Left lung (tissue), 10 donors: ENCODE measurements around the gene GARIN5A. TPM values are rescaled to one million over a fixed set of nuclear protein-coding genes. Genes with fewer than 3 reads are reported as not detected.
A peak's percentile ranks its signal among the peaks of the same experiment; 100 is the strongest.

Experiments
- ATAC-seq: fragments of 200-7000 bp; cut with Tn5 transposase; one replicate; pipeline ENCODE4 v1.9.1; 2020; ENCODE audit warnings: moderate library complexity
- DNase-seq, 4 donors: peaks; one replicate each; pipeline ENCODE4 v3.0.0-alpha.2; 2013 to 2020
- H3K27ac ChIP-seq, 2 donors: fragments of 200-600 bp; sonication (generic) in 1 of 2; one replicate each; pipeline versions ENCODE4 v1.5.0 to v1.8.0; 2020 to 2021
- H3K27me3 ChIP-seq, 2 donors: fragments of 200-600 bp; sonication (generic) in 1 of 2; one replicate each; pipeline versions ENCODE4 v1.5.0 to v1.8.0; 2020 to 2021
- H3K36me3 ChIP-seq, 2 donors: fragments of 200-600 bp; sonication (generic) in 1 of 2; one replicate each; pipeline versions ENCODE4 v1.5.0 to v1.8.0; 2020 to 2021
- H3K4me1 ChIP-seq, 2 donors: fragments of 200-600 bp; one replicate each; pipeline ENCODE4 v1.8.0; 2021
- H3K4me3 ChIP-seq, 2 donors: fragments of 200-600 bp; sonication (generic) in 1 of 2; one replicate each; pipeline versions ENCODE4 v1.5.0 to v1.8.0; 2020 to 2021; ENCODE audit warnings: mild to moderate bottlenecking in 1 of 2
- H3K9me3 ChIP-seq, 2 donors: fragments of 200-600 bp; sonication (generic) in 1 of 2; one replicate each; pipeline versions ENCODE4 v1.5.0 to v1.8.0; 2020 to 2021
- intact Hi-C, 2 donors: fragments of 100-400 bp; cut with DNase I; formaldehyde crosslinking; loops; one replicate each; pipeline versions ENCODE4 v1.11.2 to v1.14.2; 2022
- polyA plus RNA-seq, 6 donors: library from polyadenylated mRNA; unstranded; fragments of 120-200 nt; gene quantifications; one replicate each; pipeline ENCODE4 v1.2.1, GENCODE V29; 2013; ENCODE audit not compliant: insufficient read length in 6 of 6
- total RNA-seq, 2 donors: library from RNA; stranded (reverse); fragmentation: NEBNext Ultra II Directional; extraction: Animal tissue kit (Norgen Biotek cat#: 25700); gene quantifications; one replicate each; pipeline ENCODE4 v1.2.1, GENCODE V29; 2021
- TF ChIP-seq, protein P1 (sequence below), 2 donors: fragments of 200-600 bp; sonication (generic) in 1 of 2; IDR thresholded peaks; one replicate each; pipeline versions ENCODE4 v1.5.0 to v1.8.0; 2021; ENCODE audit warnings: antibody characterized with exemption in 2 of 2
- donor health status: DM: no; HTN: yes; CAD: no.
- donor health status: DM: no; HTN: no; CAD: no.

The GARIN5A gene
- total and polyA plus RNA-seq, 8 donors: 2.6 to 5.4 (median 3.9) TPM

DNA sequence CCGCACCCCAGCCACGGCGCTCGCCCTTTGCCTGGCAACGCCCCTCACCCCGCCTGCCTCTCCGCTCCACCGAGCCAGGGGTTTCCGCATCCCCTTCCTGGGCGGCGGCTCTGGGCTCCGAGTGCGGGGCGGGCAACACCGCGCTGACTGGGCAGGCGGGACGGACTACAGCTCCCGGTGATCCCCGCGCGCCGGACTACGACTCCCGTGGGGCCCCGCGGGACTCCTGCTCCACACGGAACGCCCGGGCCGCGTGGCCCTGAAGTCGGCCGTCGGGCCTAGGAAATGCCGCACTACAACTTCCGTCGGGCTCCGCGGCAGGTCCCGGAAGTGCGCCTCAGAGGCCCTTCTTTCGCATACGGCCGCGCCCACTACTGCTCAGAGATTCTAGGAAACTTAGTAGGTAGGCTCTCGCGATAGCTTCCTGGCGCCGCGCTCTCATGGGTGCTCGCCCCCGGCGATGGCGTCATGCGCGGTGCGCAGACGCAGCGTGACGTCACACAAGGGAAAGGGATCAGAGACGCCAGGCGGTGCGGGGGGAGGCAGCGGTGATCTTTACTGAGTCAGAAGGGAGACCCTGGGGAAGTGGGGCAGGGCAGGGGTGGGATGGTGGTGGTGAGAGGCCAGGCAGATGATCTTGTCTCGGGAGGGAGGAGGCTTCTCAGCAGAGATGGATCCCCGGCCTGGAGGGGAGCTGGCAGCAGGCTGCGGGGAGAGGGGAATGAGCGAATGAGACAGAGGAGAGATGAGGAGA lies 34.6 kb upstream of the GARIN5A start, which contains the start of gene JOSD2:
TSS of gene JOSD2 (minus strand) at position 123 of the 754 bp plus-strand sequence. CDS start 760 bp downstream, outside the sequence.
- Histone ChIP-seq H3K4me1 (peaks cover 7 to 9% of the 10 kb centered on the region in 2 donors), H3K9me3 (no peaks in the 10 kb centered on the region), H3K4me3 (peak within 1 kb of the TSS; percentile 65 to 69), H3K27ac (peak within 1 kb of the TSS; percentile 67 to 86), H3K27me3 (peaks cover 0 to 29% of the 10 kb centered on the region in 2 donors), H3K36me3 (peaks cover 0 to 2% of the 10 kb centered on the region in 2 donors)
- intact Hi-C loops: no loop called here
- TF ChIP-seq, protein P1, sequence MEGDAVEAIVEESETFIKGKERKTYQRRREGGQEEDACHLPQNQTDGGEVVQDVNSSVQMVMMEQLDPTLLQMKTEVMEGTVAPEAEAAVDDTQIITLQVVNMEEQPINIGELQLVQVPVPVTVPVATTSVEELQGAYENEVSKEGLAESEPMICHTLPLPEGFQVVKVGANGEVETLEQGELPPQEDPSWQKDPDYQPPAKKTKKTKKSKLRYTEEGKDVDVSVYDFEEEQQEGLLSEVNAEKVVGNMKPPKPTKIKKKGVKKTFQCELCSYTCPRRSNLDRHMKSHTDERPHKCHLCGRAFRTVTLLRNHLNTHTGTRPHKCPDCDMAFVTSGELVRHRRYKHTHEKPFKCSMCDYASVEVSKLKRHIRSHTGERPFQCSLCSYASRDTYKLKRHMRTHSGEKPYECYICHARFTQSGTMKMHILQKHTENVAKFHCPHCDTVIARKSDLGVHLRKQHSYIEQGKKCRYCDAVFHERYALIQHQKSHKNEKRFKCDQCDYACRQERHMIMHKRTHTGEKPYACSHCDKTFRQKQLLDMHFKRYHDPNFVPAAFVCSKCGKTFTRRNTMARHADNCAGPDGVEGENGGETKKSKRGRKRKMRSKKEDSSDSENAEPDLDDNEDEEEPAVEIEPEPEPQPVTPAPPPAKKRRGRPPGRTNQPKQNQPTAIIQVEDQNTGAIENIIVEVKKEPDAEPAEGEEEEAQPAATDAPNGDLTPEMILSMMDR (IDR thresholded peaks at IDR 0.05): no peak
- DNase-seq: peak; percentile 98 to 99 (median 99)
- ATAC-seq: peak; percentile 96

DNA sequence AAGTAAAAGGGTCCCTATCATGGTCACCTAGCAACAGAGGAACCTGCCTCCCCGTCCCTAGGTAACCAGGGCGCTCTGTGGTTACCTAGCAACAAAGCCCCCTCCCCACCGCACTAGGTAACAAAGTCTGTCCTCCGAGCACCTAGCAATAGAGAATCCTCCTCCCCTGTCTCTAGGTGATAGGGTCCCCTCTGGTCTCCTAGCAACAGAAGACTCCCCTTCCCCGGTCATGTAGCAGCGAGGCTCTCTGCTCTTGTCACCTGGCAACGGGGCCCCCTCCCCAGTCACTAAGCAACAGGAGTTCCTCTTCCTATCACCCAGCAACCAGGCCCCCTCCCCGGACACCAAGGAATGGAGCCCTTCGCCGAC lies 34.0 kb upstream of the GARIN5A start:
- no peak for DNase-seq
- H3K36me3 ChIP-seq: peaks cover 0 to 8% of the 10 kb centered on the region in 2 donors
- peaks cover 0 to 23% of the 10 kb centered on the region in 2 donors for H3K27me3 ChIP-seq
- H3K9me3 ChIP-seq: no peaks in the 10 kb centered on the region
- no peak for ATAC-seq
- H3K27ac ChIP-seq: peak overlapping the region; percentile 67 to 86
- peaks cover 7 to 9% of the 10 kb centered on the region in 2 donors for H3K4me1 ChIP-seq
- H3K4me3 ChIP-seq: peak overlapping the region; percentile 65 to 69
- intact Hi-C loops: no loop called here
- TF ChIP-seq, protein P1 (IDR thresholded peaks at IDR 0.05): no peak

DNA sequence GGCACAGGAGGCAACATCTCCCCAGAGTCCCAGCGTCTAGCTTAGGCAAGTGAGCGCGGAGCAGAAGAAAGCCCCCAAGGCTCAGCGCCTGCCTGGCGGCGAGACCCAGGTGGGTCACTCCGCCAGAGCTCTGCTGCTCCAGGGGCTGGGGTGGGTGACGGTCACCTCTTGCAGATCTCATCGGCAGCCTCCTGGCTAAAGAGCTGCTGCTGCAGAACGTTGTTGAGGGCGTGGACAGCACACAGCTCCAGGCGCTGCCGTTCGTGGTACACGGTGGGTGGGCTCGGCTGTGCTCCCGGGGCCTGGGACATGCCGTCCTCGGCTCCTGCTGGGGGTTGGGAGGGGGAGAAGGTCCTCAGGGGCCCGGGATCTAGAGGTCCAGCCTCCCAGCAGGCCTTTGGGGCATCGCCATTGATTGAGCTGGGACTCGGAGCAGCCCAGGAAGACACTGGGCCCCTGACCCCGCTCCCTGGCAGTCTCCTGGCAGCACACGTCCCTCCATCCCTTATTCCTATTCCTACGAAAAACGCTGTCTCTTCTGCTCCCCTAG lies 33.5 kb upstream of the GARIN5A start:
- Histone ChIP-seq H3K4me1 (peaks cover 7 to 9% of the 10 kb centered on the region in 2 donors), H3K4me3 (peak overlapping the region; percentile 65 to 69), H3K27me3 (peaks cover 0 to 18% of the 10 kb centered on the region in 2 donors), H3K27ac (peak overlapping the region in 1 of 2 donors; percentile 86), H3K9me3 (no peaks in the 10 kb centered on the region), H3K36me3 (peaks cover 0 to 10% of the 10 kb centered on the region in 2 donors)
- intact Hi-C loops: no loop called here
- TF ChIP-seq, protein P1 (IDR thresholded peaks at IDR 0.05): no peak
- peak in 2 of 4 donors; percentile 35 to 79 for DNase-seq
- ATAC-seq: no peak

DNA sequence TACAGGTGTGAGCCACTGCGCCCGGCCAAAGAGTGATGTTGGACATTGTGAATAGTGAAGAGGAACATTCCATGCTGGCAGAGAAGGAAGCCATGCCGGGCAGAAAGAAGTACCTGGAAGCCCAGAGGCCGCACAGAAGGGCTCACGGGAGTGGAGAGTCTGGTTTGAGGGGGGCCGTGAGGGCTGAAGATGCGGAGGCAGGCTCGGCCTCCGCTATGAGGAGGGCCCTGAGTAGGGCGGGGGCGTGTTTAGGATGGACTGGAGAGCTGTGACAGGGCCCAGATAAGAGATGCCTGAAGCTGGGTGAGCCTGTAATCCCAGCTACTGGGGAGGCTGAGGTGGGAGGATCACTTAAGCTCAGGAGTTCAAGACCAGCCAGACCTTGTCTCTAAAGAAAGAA lies 32.7 kb upstream of the GARIN5A start:
- TF ChIP-seq, protein P1 (IDR thresholded peaks at IDR 0.05): no peak
- Histone ChIP-seq H3K4me1 (peaks cover 7 to 9% of the 10 kb centered on the region in 2 donors), H3K27me3 (peaks cover 0 to 10% of the 10 kb centered on the region in 2 donors), H3K27ac (no peak overlapping the region), H3K4me3 (no peak overlapping the region), H3K36me3 (peaks cover 0 to 10% of the 10 kb centered on the region in 2 donors), H3K9me3 (no peaks in the 10 kb centered on the region)
- intact Hi-C loops: no loop called here
- DNase-seq: peak in 2 of 4 donors; percentile 21 to 48
- ATAC-seq: no peak

DNA sequence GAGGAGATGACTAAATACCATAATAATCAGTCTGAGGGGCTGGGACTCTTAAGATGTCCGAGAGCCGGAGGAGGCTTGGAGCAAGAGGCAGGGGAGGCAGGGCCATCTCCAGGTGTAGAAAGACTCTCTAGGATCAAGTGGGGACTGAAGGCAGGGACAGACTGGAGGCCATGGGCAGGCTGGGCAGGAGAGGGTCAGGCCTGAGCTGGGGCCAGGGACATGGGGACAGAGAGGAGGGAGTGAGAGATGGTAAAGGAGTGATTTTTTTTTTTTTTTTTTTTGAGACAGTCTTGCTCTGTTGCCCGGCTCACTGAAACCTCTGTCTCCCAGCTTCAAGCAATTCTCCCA lies 32.2 kb upstream of the GARIN5A start:
- intact Hi-C loops: no loop called here
- TF ChIP-seq, protein P1 (IDR thresholded peaks at IDR 0.05): no peak
- H3K27me3 ChIP-seq: peaks cover 0 to 5% of the 10 kb centered on the region in 2 donors
- H3K27ac ChIP-seq: no peak overlapping the region
- peaks cover 0 to 10% of the 10 kb centered on the region in 2 donors for H3K36me3 ChIP-seq
- H3K4me1 ChIP-seq: peaks cover 7 to 9% of the 10 kb centered on the region in 2 donors
- H3K9me3 ChIP-seq: no peaks in the 10 kb centered on the region
- no peak overlapping the region for H3K4me3 ChIP-seq
- no peak for ATAC-seq
- DNase-seq: peak in 1 of 4 donors; percentile 39
